CD4-positive, alpha-beta memory T cell (primary cell): Measurements from ENCODE around the gene MB21D2. TPM values are rescaled to one million over a fixed set of nuclear protein-coding genes. Genes with fewer than 3 reads are reported as not detected.
A peak's percentile ranks its signal among the peaks of the same experiment; 100 is the strongest.

Source experiments
- CTCF ChIA-PET: fragments of 350-600 bp; sonication (Branson Sonifier 250); formaldehyde crosslinking; loops from one replicate; lab custom pipeline; 2021; ENCODE audit warnings: inconsistent platforms; ENCODE audit not compliant: partially characterized antibody; lab: Charles Lee
- POLR2A ChIA-PET: fragments of 350-600 bp; sonication (Branson Sonifier 250); formaldehyde crosslinking; loops from one replicate; lab custom pipeline; 2021; ENCODE audit not compliant: partially characterized antibody; lab: Charles Lee
- DNase-seq, 5 donors: peaks; one replicate each; pipeline versions ENCODE4 v3.0.0 to v3.0.0-alpha.2; 2020 to 2022; ENCODE audit warnings: mixed read lengths in 1 of 5
- H3K27ac ChIP-seq: one replicate; pipeline ENCODE4 v1.7.0; 2013; ENCODE audit warnings: low read depth, low read length
- H3K27me3 ChIP-seq: 2 replicates; pipeline ENCODE4 v1.7.0; 2013; ENCODE audit warnings: mild to moderate bottlenecking, low read length, moderate library complexity; ENCODE audit not compliant: insufficient read depth
- H3K36me3 ChIP-seq: 2 replicates; pipeline ENCODE4 v1.7.0; 2013; ENCODE audit warnings: mild to moderate bottlenecking, low read length, moderate library complexity; ENCODE audit not compliant: insufficient read depth
- H3K4me1 ChIP-seq: 2 replicates; pipeline ENCODE4 v1.7.0; 2013; ENCODE audit warnings: mild to moderate bottlenecking, low read length, moderate library complexity; ENCODE audit not compliant: insufficient read depth
- H3K4me3 ChIP-seq, 2 donors: one replicate each; pipeline ENCODE4 v1.7.0; 2013; ENCODE audit warnings: low read length in 2 of 2, mild to moderate bottlenecking in 1 of 2
- H3K9me3 ChIP-seq, 2 donors: one replicate each; pipeline ENCODE4 v1.7.0; 2013; ENCODE audit warnings: low read length in 2 of 2, control low read depth in 1 of 2; ENCODE audit not compliant: control insufficient read depth in 1 of 2
- H3K27ac Mint-ChIP-seq, 7 donors: one replicate each; pipeline ENCODE4 v1.8.0; 2020 to 2021; ENCODE audit warnings: mixed read lengths in 7 of 7, mild to moderate bottlenecking in 6 of 7, inconsistent platforms in 3 of 7, moderate library complexity in 3 of 7
- H3K27me3 Mint-ChIP-seq, 2 donors: one replicate each; pipeline ENCODE4 v1.8.0; 2020 to 2021; ENCODE audit warnings: mixed read lengths in 2 of 2
- H3K36me3 Mint-ChIP-seq, 2 donors: one replicate each; pipeline ENCODE4 v1.8.0; 2020 to 2021; ENCODE audit warnings: mixed read lengths in 2 of 2, inconsistent platforms in 1 of 2, mild to moderate bottlenecking in 1 of 2
- H3K4me1 Mint-ChIP-seq, 4 donors: one replicate each; pipeline ENCODE4 v1.8.0; 2020 to 2021; ENCODE audit warnings: mixed read lengths in 4 of 4, mild to moderate bottlenecking in 1 of 4
- H3K4me3 Mint-ChIP-seq, 8 donors: one replicate each; pipeline ENCODE4 v1.8.0; 2020 to 2021; ENCODE audit warnings: mixed read lengths in 8 of 8, mild to moderate bottlenecking in 7 of 8, moderate library complexity in 6 of 8, inconsistent platforms in 3 of 8
- H3K9me3 Mint-ChIP-seq, 8 donors: one replicate each; pipeline ENCODE4 v1.8.0; 2020 to 2021; ENCODE audit warnings: mixed read lengths in 8 of 8, mild to moderate bottlenecking in 5 of 8, inconsistent platforms in 3 of 8, moderate library complexity in 1 of 8
- intact Hi-C: fragments of 100-400 bp; cut with micrococcal nuclease; formaldehyde crosslinking; loops from one replicate; pipeline ENCODE4 v1.15.1; 2023
- polyA plus RNA-seq, 2 donors: library from polyadenylated mRNA; unstranded; fragments of 300-500 nt; fragmentation: Illumina TruSeq; gene quantifications; one replicate each; pipeline ENCODE4 v1.2.3, GENCODE V29; 2021
- total RNA-seq, 2 experiments: library from RNA; stranded (reverse); gene quantifications; one replicate each; pipeline ENCODE4 v1.2.3, GENCODE V29; 2021

Gene MB21D2
- total and polyA plus RNA-seq, 4 experiments from 2014 or later: 3.4 to 17.1 (median 6.1) TPM

GRCh38 chr3:192817506-192817905 lies 100.2 kb downstream of the MB21D2 start:
- Mint-ChIP-seq H3K27ac (peak overlapping the region in 5 of 7 donors; percentile 9 to 72 (median 63)), H3K4me3 (no peak overlapping the region), H3K4me1 (peaks cover 2 to 63% (median 35%) of the 10 kb centered on the region in 4 donors), H3K27me3 (no peaks in the 10 kb centered on the region), H3K36me3 (no peaks in the 10 kb centered on the region), H3K9me3 (peaks cover 0 to 2% (median 0%) of the 10 kb centered on the region in 8 donors)
- Histone ChIP-seq H3K27me3 (no peaks in the 10 kb centered on the region), H3K27ac (no peak overlapping the region), H3K4me3 (no peak overlapping the region), H3K36me3 (no peaks in the 10 kb centered on the region), H3K4me1 (peaks cover 21% of the 10 kb centered on the region), H3K9me3 (no peaks in the 10 kb centered on the region)
- POLR2A ChIA-PET: interaction anchor here (1.2 kb wide), 1 partner anchor 100 kb away, joined by 4 read pairs; the partner anchor contains the start of gene MB21D2
- intact Hi-C loops: loop anchor here (5.0 to 10.0 kb wide), 2 partner anchors 75 to 1497 kb away; no protein-coding TSS in a partner anchor
- DNase-seq: no peak
- CTCF ChIA-PET: interaction anchor here (1.0 to 4.4 kb wide), 17 partner anchors 8 to 1498 kb away, joined by 3 to 112 read pairs (median 5); partner anchors contain the start of gene MB21D2

GRCh38 chr3:192817053-192817452 lies 100.6 kb downstream of the MB21D2 start:
- Mint-ChIP-seq H3K27ac (peak overlapping the region in 3 of 7 donors; percentile 59 to 66 (median 59)), H3K9me3 (peaks cover 0 to 2% (median 0%) of the 10 kb centered on the region in 8 donors), H3K27me3 (no peaks in the 10 kb centered on the region), H3K36me3 (no peaks in the 10 kb centered on the region), H3K4me3 (no peak overlapping the region), H3K4me1 (peaks cover 2 to 58% (median 32%) of the 10 kb centered on the region in 4 donors)
- no peak for DNase-seq
- Histone ChIP-seq H3K27ac (no peak overlapping the region), H3K9me3 (no peaks in the 10 kb centered on the region), H3K27me3 (no peaks in the 10 kb centered on the region), H3K4me3 (no peak overlapping the region), H3K4me1 (peaks cover 21% of the 10 kb centered on the region), H3K36me3 (no peaks in the 10 kb centered on the region)
- intact Hi-C loops: loop anchor here (5.0 to 10.0 kb wide), 2 partner anchors 75 to 1498 kb away; no protein-coding TSS in a partner anchor
- ChIA-PET POLR2A (interaction anchor here (1.2 kb wide), 1 partner anchor 101 kb away, joined by 4 read pairs; the partner anchor contains the start of gene MB21D2), CTCF (interaction anchor here (0.5 to 4.4 kb wide), 21 partner anchors 8 to 1499 kb away, joined by 3 to 112 read pairs (median 5); partner anchors contain the start of gene MB21D2)

GRCh38 chr3:192816351-192816750 lies 101.3 kb downstream of the MB21D2 start:
- Mint-ChIP-seq H3K27ac (peak overlapping the region in 1 of 7 donors; percentile 51), H3K36me3 (no peaks in the 10 kb centered on the region), H3K27me3 (no peaks in the 10 kb centered on the region), H3K4me1 (peaks cover 2 to 51% (median 30%) of the 10 kb centered on the region in 4 donors), H3K9me3 (peaks cover 0 to 2% (median 0%) of the 10 kb centered on the region in 8 donors), H3K4me3 (peak overlapping the region in 1 of 8 donors; percentile 6)
- no peaks in the 10 kb centered on the region for H3K36me3 ChIP-seq
- intact Hi-C loops: loop anchor here (1.0 to 10.0 kb wide), 3 partner anchors 76 to 1498 kb away; partner anchors contain the start of gene MB21D2
- CTCF ChIA-PET: interaction anchor here (0.5 to 4.4 kb wide), 25 partner anchors 9 to 756 kb away, joined by 3 to 112 read pairs (median 5); partner anchors contain the start of gene MB21D2
- no peaks in the 10 kb centered on the region for H3K27me3 ChIP-seq
- no peaks in the 10 kb centered on the region for H3K9me3 ChIP-seq
- no peak overlapping the region for H3K27ac ChIP-seq
- POLR2A ChIA-PET: no interaction called here
- DNase-seq: peak in 4 of 5 donors; percentile 28 to 45 (median 38)
- no peak overlapping the region for H3K4me3 ChIP-seq
- H3K4me1 ChIP-seq: peaks cover 21% of the 10 kb centered on the region

- Mint-ChIP-seq H3K27me3 (no peaks in the 10 kb centered on the region), H3K4me3 (no peak overlapping the region), H3K36me3 (no peaks in the 10 kb centered on the region), H3K9me3 (peaks cover 0 to 2% (median 0%) of the 10 kb centered on the region in 8 donors), H3K27ac (no peak overlapping the region), H3K4me1 (peaks cover 1 to 18% (median 6%) of the 10 kb centered on the region in 4 donors)
- H3K27ac ChIP-seq: no peak overlapping the region
- ChIA-PET CTCF (interaction anchor here (0.6 to 4.4 kb wide), 13 partner anchors 10 to 760 kb away, joined by 3 to 79 read pairs (median 4); partner anchors contain the start of gene MB21D2), POLR2A (no interaction called here)
- peak in 1 of 5 donors; percentile 43 for DNase-seq
- H3K27me3 ChIP-seq: no peaks in the 10 kb centered on the region
- intact Hi-C loops: loop anchor here (1.0 to 10.0 kb wide), 2 partner anchors 228 to 1502 kb away; no protein-coding TSS in a partner anchor
- no peak overlapping the region for H3K4me3 ChIP-seq
- H3K4me1 ChIP-seq: peaks cover under 1% of the 10 kb centered on the region
- H3K9me3 ChIP-seq: no peaks in the 10 kb centered on the region
- no peaks in the 10 kb centered on the region for H3K36me3 ChIP-seq
Measured at GRCh38 chr3:192812743-192813383, 104.8 kb downstream of the MB21D2 start.

GRCh38 chr3:192805711-192806110 lies 111.9 kb downstream of the MB21D2 start:
- Histone ChIP-seq H3K36me3 (no peaks in the 10 kb centered on the region), H3K27ac (no peak overlapping the region), H3K27me3 (no peaks in the 10 kb centered on the region), H3K4me1 (no peaks in the 10 kb centered on the region), H3K4me3 (no peak overlapping the region), H3K9me3 (no peaks in the 10 kb centered on the region)
- ChIA-PET CTCF (interaction anchor here (1.0 to 1.2 kb wide), 2 partner anchors 11 to 236 kb away, joined by 3 to 6 read pairs; no protein-coding TSS in a partner anchor), POLR2A (no interaction called here)
- peak overlapping the region in 1 of 7 donors; percentile 36 for H3K27ac Mint-ChIP-seq
- H3K9me3 Mint-ChIP-seq: peaks cover 0 to 2% (median 0%) of the 10 kb centered on the region in 8 donors
- intact Hi-C loops: no loop called here
- H3K4me1 Mint-ChIP-seq: peaks cover 1 to 9% (median 4%) of the 10 kb centered on the region in 4 donors
- H3K4me3 Mint-ChIP-seq: no peak overlapping the region
- H3K27me3 Mint-ChIP-seq: no peaks in the 10 kb centered on the region
- DNase-seq: no peak
- H3K36me3 Mint-ChIP-seq: no peaks in the 10 kb centered on the region

GRCh38 chr3:192804502-192804901 lies 113.2 kb downstream of the MB21D2 start:
- no peaks in the 10 kb centered on the region for H3K27me3 Mint-ChIP-seq
- POLR2A ChIA-PET: no interaction called here

More at GRCh38 chr3:192804502-192804901, 113.2 kb downstream of the MB21D2 start:
- Histone ChIP-seq H3K9me3 (no peaks in the 10 kb centered on the region), H3K4me3 (no peak overlapping the region), H3K27me3 (no peaks in the 10 kb centered on the region), H3K27ac (no peak overlapping the region), H3K36me3 (no peaks in the 10 kb centered on the region), H3K4me1 (no peaks in the 10 kb centered on the region)
- peaks cover under 1 to 9% (median 4%) of the 10 kb centered on the region in 4 donors for H3K4me1 Mint-ChIP-seq
- CTCF ChIA-PET: interaction anchor here (1.0 to 1.7 kb wide), 3 partner anchors 9 to 338 kb away, joined by 3 to 5 read pairs (median 4); no protein-coding TSS in a partner anchor
- intact Hi-C loops: no loop called here
- peaks cover 0 to 4% of the 10 kb centered on the region in 2 donors for H3K36me3 Mint-ChIP-seq
- peaks cover 0 to 2% (median 0%) of the 10 kb centered on the region in 8 donors for H3K9me3 Mint-ChIP-seq
- no peak overlapping the region for H3K27ac Mint-ChIP-seq
- no peak for DNase-seq
- H3K4me3 Mint-ChIP-seq: no peak overlapping the region
